Hematopoietic multipotent progenitor cell (in vitro differentiated cells): Measurements from ENCODE around the gene CNNM1. TPM values are rescaled to one million over a fixed set of nuclear protein-coding genes. Genes with fewer than 3 reads are reported as not detected.

ENCODE experiments used
- DNase-seq, 3 donors: peaks; one replicate each; pipeline ENCODE4 v3.0.0-alpha.2; 2011 to 2015; ENCODE audit warnings: low read depth in 2 of 3, low spot score in 2 of 3
- total RNA-seq: library from RNA; depleted of rRNA; stranded (reverse); fragments of >200 nt; gene quantifications from one replicate; pipeline ENCODE4 v1.2.3, GENCODE V29; 2012

Gene CNNM1
- total RNA-seq, 1 donor: 1.9 TPM

- DNase-seq: peak in 1 of 3 donors; percentile 32
Measured at GRCh38 chr10:99331207-99331803, 2.1 kb downstream of the CNNM1 start.

- DNase-seq: no peak
Measured at GRCh38 chr10:99337311-99337811, 8.2 kb downstream of the CNNM1 start.

GRCh38 chr10:99337901-99338300 is 8.7 kb downstream of the CNNM1 start:
- no peak for DNase-seq

GRCh38 chr10:99339077-99339476 is 9.9 kb downstream of the CNNM1 start:
- DNase-seq: no peak

- no peak for DNase-seq
Measured at GRCh38 chr10:99339563-99340047, 10.4 kb downstream of the CNNM1 start.

GRCh38 chr10:99340650-99341049 is 11.5 kb downstream of the CNNM1 start:
- no peak for DNase-seq

GRCh38 chr10:99341248-99341647 is 12.1 kb downstream of the CNNM1 start:
- DNase-seq: no peak

GRCh38 chr10:99341860-99342490 is 12.8 kb downstream of the CNNM1 start:
- DNase-seq: peak in 1 of 3 donors; percentile 43

- DNase-seq: no peak
Measured at GRCh38 chr10:99343262-99343661, 14.1 kb downstream of the CNNM1 start.

- DNase-seq: no peak
Measured at GRCh38 chr10:99344715-99345114, 15.6 kb downstream of the CNNM1 start.

GRCh38 chr10:99345350-99345749 is 16.2 kb downstream of the CNNM1 start:
- DNase-seq: no peak

GRCh38 chr10:99346247-99346646 is 17.1 kb downstream of the CNNM1 start:
- no peak for DNase-seq

GRCh38 chr10:99347672-99348071 is 18.5 kb downstream of the CNNM1 start:
- DNase-seq: no peak

GRCh38 chr10:99353182-99353581 is 24.0 kb downstream of the CNNM1 start:
- no peak for DNase-seq

GRCh38 chr10:99357691-99358090 is 28.5 kb downstream of the CNNM1 start:
- no peak for DNase-seq

GRCh38 chr10:99358101-99358500 is 28.9 kb downstream of the CNNM1 start:
- DNase-seq: no peak

GRCh38 chr10:99360934-99361333 is 31.8 kb downstream of the CNNM1 start:
- DNase-seq: no peak

- no peak for DNase-seq
Measured at GRCh38 chr10:99364125-99364524, 35.0 kb downstream of the CNNM1 start.

- no peak for DNase-seq
Measured at GRCh38 chr10:99365311-99365710, 36.2 kb downstream of the CNNM1 start.

- DNase-seq: peak in 1 of 3 donors; percentile 3
Measured at GRCh38 chr10:99365736-99366135, 36.6 kb downstream of the CNNM1 start.

- DNase-seq: no peak
Measured at GRCh38 chr10:99366666-99367065, 37.5 kb downstream of the CNNM1 start.

GRCh38 chr10:99368646-99369045 is 39.5 kb downstream of the CNNM1 start:
- DNase-seq: no peak
